ENCODE results near the gene S1PR3.
A peak's percentile ranks its signal among the peaks of the same experiment; 100 is the strongest.

Gene S1PR3

GRCh38 chr9:89024727-89025126 is 33.5 kb downstream of the S1PR3 start:
- no peak overlapping the region for H3K4me3 ChIP-seq (ENCODE audit: low read depth, low read length)
- no peak for DNase-seq (ENCODE audit: low read depth)

- DNase-seq (ENCODE audit: low read depth): no peak
- no peak overlapping the region for H3K4me3 ChIP-seq (ENCODE audit: low read depth, low read length)
Measured at GRCh38 chr9:89025553-89025952, 34.3 kb downstream of the S1PR3 start.

GRCh38 chr9:89026876-89027275 is 35.6 kb downstream of the S1PR3 start:
- H3K4me3 ChIP-seq (ENCODE audit: low read depth, low read length): no peak overlapping the region
- no peak for DNase-seq (ENCODE audit: low read depth)

- no peak for DNase-seq (ENCODE audit: low read depth)
- no peak overlapping the region for H3K4me3 ChIP-seq (ENCODE audit: low read depth, low read length)
Measured at GRCh38 chr9:89029788-89030187, 38.5 kb downstream of the S1PR3 start.

GRCh38 chr9:89032173-89032572 is 40.9 kb downstream of the S1PR3 start:
- DNase-seq (ENCODE audit: low read depth): no peak

GRCh38 chr9:89032661-89033060 is 41.4 kb downstream of the S1PR3 start:
- H3K4me3 ChIP-seq (ENCODE audit: low read depth, low read length): no peak overlapping the region
- no peak for DNase-seq (ENCODE audit: low read depth)

More at GRCh38 chr9:89032173-89032572, 40.9 kb downstream of the S1PR3 start:
- H3K4me3 ChIP-seq (ENCODE audit: low read depth, low read length): no peak overlapping the region

GRCh38 chr9:89036383-89036782 is 45.1 kb downstream of the S1PR3 start:
- no peak overlapping the region for H3K4me3 ChIP-seq (ENCODE audit: low read depth, low read length)
- DNase-seq (ENCODE audit: low read depth): no peak

- DNase-seq (ENCODE audit: low read depth): no peak
Measured at GRCh38 chr9:89036891-89037290, 45.6 kb downstream of the S1PR3 start.

GRCh38 chr9:89037346-89037745 is 46.1 kb downstream of the S1PR3 start:
- DNase-seq (ENCODE audit: low read depth): no peak
- H3K4me3 ChIP-seq (ENCODE audit: low read depth, low read length): no peak overlapping the region

More at GRCh38 chr9:89036891-89037290, 45.6 kb downstream of the S1PR3 start:
- no peak overlapping the region for H3K4me3 ChIP-seq (ENCODE audit: low read depth, low read length)

GRCh38 chr9:89037891-89038290 is 46.6 kb downstream of the S1PR3 start:
- no peak for DNase-seq (ENCODE audit: low read depth)
- no peak overlapping the region for H3K4me3 ChIP-seq (ENCODE audit: low read depth, low read length)

GRCh38 chr9:89038382-89039103 is 47.3 kb downstream of the S1PR3 start:
- H3K4me3 ChIP-seq (ENCODE audit: low read depth, low read length): no peak overlapping the region
- peak; percentile 85 for DNase-seq (ENCODE audit: low read depth)

GRCh38 chr9:89039104-89039465 is 47.8 kb downstream of the S1PR3 start:
- no peak overlapping the region for H3K4me3 ChIP-seq (ENCODE audit: low read depth, low read length)
- DNase-seq (ENCODE audit: low read depth): no peak

GRCh38 chr9:89039664-89040063 is 48.4 kb downstream of the S1PR3 start:
- no peak for DNase-seq (ENCODE audit: low read depth)
- no peak overlapping the region for H3K4me3 ChIP-seq (ENCODE audit: low read depth, low read length)

- DNase-seq (ENCODE audit: low read depth): no peak
- H3K4me3 ChIP-seq (ENCODE audit: low read depth, low read length): no peak overlapping the region
Measured at GRCh38 chr9:89042984-89043383, 51.7 kb downstream of the S1PR3 start.

GRCh38 chr9:89044104-89044503 is 52.8 kb downstream of the S1PR3 start:
- no peak for DNase-seq (ENCODE audit: low read depth)
- no peak overlapping the region for H3K4me3 ChIP-seq (ENCODE audit: low read depth, low read length)

GRCh38 chr9:89044881-89045280 is 53.6 kb downstream of the S1PR3 start:
- no peak overlapping the region for H3K4me3 ChIP-seq (ENCODE audit: low read depth, low read length)
- DNase-seq (ENCODE audit: low read depth): no peak

- no peak for DNase-seq (ENCODE audit: low read depth)
- H3K4me3 ChIP-seq (ENCODE audit: low read depth, low read length): no peak overlapping the region
Measured at GRCh38 chr9:89046832-89047231, 55.6 kb downstream of the S1PR3 start.

GRCh38 chr9:89047667-89048066 is 56.4 kb downstream of the S1PR3 start:
- no peak overlapping the region for H3K4me3 ChIP-seq (ENCODE audit: low read depth, low read length)
- no peak for DNase-seq (ENCODE audit: low read depth)

- DNase-seq (ENCODE audit: low read depth): no peak
- H3K4me3 ChIP-seq (ENCODE audit: low read depth, low read length): no peak overlapping the region
Measured at GRCh38 chr9:89048616-89049015, 57.3 kb downstream of the S1PR3 start.

- H3K4me3 ChIP-seq (ENCODE audit: low read depth, low read length): no peak overlapping the region
- DNase-seq (ENCODE audit: low read depth): no peak
Measured at GRCh38 chr9:89049646-89050045, 58.4 kb downstream of the S1PR3 start.

GRCh38 chr9:89051421-89052025 is 60.3 kb downstream of the S1PR3 start:
- H3K4me3 ChIP-seq (ENCODE audit: low read depth, low read length): no peak overlapping the region
- DNase-seq (ENCODE audit: low read depth): no peak

Data from skeletal muscle cell (primary cell).